ENCODE measurements around the gene OR51D1.

The OR51D1 gene

DNA sequence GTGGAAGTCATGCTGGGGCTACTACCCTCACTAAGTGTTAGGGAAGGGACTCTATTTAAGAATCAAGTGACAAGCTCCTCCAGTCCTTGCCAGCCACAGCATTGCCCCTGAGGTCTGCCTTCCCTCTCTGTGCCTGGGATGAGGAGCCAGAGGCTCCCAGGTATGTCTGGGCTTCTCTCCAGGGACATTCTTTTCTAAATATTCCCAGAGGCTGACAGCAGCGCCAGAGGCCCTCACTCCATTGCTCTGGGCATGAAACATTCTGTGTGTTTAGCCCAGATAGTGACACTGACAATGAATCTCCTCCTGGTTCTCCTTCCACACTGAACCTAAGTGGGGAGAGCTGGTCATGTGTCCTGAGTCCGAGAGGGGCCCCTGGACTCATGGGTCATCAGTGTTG, 8.7 kb downstream of the OR51D1 start:
- DNase-seq (ENCODE audit: low spot score): no peak

GRCh38 chr11:4647766-4648165, 10.5 kb downstream of the OR51D1 start:
- DNase-seq (ENCODE audit: low spot score): no peak

DNA sequence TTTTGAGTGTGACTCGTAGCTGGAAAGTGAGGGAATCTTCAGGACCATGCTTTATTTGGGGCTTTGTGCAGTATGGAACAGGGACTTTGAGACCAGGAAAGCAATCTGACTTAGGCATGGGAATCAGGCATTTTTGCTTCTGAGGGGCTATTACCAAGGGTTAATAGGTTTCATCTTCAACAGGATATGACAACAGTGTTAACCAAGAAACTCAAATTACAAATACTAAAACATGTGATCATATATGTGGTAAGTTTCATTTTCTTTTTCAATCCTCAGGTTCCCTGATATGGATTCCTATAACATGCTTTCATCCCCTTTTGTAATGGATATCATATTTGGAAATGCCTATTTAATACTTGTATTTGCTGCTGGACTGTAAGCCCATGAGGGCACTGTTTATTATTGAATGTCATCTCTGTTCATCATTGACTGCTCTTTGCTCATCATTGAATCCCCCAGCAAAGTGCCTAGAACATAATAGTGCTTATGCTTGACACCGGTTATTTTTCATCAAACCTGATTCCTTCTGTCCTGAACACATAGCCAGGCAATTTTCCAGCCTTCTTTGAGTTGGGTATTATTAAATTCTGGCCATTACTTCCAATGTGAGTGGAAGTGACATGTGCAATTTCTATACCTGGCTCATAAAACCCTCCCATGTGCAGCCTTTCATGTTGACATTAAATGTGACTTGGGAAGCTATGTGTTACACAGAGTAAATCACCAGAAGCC, 17.5 kb downstream of the OR51D1 start:
- no peak for DNase-seq (ENCODE audit: low spot score)

DNA sequence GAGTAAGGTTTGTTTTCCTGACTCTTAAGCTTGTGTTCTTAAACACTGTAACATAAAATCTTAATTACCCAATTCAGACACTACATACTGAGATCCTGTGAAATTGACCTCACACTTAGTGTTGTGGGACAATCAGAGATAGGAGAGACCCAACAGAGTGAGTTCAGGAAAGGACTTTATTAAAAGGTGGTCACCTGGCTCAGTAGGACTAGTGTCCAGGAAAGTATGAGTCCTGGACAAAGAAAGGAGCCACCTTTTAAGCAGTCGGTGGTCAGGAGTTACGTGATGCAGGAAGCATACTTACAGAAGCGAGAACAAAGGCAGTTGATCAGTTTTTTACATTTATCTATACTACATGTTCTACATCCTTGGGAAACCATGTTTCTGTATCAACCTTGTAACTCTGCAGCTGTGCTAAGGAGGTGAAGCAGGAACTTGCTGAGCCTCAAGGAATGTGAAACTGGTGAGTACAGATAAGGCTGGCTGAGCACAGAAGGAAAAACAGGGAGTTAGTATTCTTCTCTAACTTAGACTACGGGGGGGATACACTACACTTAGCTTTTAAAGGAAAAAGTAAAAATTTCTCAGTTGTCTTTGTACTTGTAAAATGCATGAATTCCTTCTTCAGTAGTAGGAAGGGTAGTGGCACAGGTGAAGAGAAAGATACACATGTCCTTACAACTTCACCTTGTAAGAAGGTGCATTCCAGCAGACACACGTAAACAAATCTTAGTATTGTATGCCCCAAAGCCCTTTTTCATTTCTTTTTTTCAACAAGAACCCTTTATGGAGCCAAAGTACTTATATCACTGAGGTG, 21.6 kb downstream of the OR51D1 start:
- no peak for DNase-seq (ENCODE audit: low spot score)

DNA sequence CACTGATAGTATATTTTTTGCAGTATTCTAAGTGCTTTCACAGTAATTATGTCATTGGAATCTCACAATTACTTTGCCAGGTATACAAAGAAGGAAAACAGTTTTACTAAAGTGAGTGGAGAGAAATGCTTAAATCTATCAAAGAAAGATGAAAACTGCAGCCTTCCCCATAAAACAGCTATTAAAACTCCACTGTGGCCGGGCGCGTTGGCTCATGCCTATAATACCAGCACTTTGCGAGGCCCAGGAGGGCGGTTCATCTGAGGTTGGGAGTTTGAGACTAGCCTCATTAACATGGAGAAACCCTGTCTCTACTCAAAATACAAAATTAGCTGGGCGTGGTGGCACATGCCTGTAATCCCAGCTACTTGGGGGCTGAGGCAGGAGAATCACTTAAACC, 25.6 kb downstream of the OR51D1 start:
- no peak for DNase-seq (ENCODE audit: low spot score)

DNA sequence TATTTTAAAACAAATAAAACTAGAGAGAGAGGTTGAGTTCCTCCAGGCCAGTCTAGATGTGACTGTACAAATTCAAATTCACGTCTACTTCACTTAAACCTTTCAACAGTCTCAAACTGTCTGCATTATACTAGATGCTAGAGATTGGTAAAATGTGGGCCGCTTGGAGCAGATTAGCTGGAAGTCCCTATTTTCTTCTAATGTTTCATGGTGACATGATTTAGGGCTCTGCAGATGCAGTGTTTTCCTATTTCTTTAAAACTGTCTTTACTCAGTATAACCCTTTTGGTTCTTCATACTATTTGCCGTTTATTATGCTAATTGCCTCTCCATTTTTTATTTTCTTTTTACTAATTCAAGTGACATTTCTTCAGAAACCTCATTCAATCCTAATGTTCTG, 26.9 kb downstream of the OR51D1 start:
- DNase-seq (ENCODE audit: low spot score): no peak

- no peak for DNase-seq (ENCODE audit: low spot score)
These were observed 27.5 kb downstream of the OR51D1 start for GRCh38 chr11:4664786-4665185.

DNA sequence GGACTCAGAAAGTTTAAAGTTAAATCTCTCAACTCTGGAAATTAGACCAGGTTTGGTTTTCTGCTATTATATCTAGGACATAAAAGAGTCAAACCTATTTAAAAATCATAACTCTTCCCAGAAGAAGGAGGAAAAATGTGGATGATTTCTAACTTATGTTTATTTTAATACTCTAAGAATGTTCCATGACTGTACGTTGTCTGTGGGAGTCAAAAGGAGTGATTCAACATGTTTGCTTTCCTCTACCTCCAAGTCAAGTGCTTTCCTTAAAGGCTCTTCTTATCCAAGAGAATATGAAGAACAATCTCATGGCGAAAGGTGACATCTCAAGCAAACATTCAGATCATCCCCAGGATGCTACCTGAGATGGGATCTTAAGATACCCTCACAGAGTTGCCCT, 28.1 kb downstream of the OR51D1 start:
- no peak for DNase-seq (ENCODE audit: low spot score)

GRCh38 chr11:4671741-4672140, 34.5 kb downstream of the OR51D1 start:
- DNase-seq (ENCODE audit: low spot score): no peak

DNA sequence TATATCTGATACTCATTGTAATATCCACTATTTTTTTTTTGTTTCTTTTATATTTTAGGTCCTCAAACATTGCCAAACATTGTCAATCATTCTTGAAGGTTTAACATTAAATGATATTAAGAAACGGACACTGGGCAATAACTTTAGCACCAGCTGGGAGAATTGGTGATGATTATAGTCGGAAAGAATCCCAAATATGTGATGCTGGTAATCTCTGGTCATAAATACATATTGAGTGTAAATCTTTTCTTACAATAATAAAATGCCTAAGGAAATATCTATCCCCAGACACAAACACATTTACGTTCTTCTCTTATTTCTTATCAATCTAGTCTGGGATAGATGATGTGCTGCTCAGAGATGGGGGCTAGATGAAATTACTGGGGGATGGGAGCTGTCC, 35.2 kb downstream of the OR51D1 start:
- no peak for DNase-seq (ENCODE audit: low spot score)

- no peak for DNase-seq (ENCODE audit: low spot score)
These were observed 36.5 kb downstream of the OR51D1 start for GRCh38 chr11:4673781-4674180.

GRCh38 chr11:4677948-4678347, 40.7 kb downstream of the OR51D1 start:
- no peak for DNase-seq (ENCODE audit: low spot score)

DNA sequence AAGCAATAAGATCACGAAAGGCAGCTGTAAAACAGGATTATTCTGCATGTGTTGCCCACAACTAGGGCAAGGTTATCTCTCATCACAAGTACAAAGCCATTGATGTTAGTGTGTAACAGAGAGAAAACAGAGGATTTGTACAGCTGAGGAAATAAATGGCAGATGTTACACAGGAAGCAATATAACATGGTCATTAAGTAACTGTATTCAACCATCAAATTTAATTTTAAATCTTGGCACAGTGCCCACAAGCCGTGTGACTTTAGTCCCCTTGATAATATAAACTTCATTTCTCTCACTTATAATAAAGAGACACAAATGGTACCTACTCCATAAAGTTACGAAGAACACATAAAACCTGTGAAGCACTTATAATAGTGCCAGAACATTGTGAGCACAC, 43.1 kb downstream of the OR51D1 start:
- no peak for DNase-seq (ENCODE audit: low spot score)

DNA sequence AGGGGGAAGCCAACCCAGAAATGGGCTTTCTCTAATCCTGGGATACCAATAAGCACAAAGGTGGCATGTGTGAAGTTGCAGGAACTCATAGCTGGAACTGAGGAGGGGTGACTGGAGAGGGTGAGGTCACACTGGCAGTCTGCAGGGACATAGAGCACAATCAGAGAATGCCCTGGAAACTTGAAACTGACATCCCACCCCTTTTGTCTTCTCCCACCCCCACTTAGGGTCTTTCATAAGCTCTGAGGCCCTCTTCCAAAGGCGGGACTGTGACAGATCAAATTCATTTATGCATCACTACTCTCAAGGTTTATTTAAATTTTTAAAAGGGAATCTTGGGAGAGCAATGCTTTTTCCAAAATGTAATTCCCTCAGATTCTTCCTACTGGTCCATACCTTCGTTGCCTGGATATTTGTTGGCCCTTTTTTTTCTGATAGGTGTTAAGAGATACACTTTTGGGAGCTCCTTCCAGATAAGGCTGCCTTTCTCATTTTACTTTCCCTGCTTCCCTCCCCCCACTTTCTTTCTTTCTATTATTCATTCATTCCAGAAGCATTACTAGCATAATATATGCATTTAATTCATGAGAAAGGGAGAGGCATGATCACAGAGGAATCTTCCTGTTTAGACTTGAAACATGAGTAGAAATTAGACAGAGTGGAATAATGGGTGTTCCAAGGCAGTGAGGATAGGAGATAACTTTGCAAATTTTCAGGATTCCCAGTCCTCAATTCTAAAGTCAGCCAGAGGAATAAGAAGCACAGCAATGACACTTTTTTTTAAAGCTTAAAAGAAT, 45.5 kb downstream of the OR51D1 start:
- DNase-seq (ENCODE audit: low spot score): no peak

- DNase-seq (ENCODE audit: low spot score): no peak
These were observed 47.5 kb downstream of the OR51D1 start for GRCh38 chr11:4684631-4685285.
